ENCODE results near the gene PSMD1.

DNA sequence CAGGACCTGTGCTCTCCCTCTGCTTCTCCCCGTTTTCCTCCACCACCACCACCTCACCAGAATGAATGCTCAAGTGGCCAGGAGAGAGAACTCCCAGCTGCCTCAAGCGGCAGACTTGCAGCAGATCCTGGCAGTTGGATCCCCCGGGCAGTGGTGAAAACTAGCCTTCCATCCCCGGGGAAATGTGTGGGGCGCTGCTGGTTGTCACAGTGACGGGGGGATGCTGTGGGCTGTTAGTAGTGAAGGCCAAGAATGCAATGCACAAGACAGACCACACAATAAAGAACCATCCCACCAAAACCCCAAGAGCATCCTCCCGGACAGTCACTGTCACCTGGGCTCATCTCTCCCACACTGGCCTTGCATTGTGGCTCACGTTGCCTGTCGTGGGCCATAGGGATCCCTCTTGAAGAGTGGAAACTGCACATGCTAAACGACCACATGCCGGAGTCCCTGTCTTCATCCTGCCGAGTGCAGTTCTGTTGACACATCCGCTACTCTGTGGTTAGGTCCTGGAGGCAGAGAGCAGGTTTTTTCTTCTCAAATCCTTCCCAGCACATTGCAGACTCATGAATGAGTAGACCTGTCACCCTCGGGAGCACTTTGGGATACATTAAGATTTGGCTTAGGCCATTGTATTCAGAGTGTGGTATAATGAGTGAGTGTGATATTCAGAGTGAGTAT, 47.3 kb upstream of the PSMD1 start:
- TF ChIP-seq POLR2A (IDR thresholded peaks at IDR 0.05) (no peak), EP300 (IDR thresholded peaks at IDR 0.05; ENCODE audit: low read depth) (no peak), POLR2AphosphoS5 (IDR thresholded peaks at IDR 0.05) (no peak)
- TF ChIP-seq, protein P1, sequence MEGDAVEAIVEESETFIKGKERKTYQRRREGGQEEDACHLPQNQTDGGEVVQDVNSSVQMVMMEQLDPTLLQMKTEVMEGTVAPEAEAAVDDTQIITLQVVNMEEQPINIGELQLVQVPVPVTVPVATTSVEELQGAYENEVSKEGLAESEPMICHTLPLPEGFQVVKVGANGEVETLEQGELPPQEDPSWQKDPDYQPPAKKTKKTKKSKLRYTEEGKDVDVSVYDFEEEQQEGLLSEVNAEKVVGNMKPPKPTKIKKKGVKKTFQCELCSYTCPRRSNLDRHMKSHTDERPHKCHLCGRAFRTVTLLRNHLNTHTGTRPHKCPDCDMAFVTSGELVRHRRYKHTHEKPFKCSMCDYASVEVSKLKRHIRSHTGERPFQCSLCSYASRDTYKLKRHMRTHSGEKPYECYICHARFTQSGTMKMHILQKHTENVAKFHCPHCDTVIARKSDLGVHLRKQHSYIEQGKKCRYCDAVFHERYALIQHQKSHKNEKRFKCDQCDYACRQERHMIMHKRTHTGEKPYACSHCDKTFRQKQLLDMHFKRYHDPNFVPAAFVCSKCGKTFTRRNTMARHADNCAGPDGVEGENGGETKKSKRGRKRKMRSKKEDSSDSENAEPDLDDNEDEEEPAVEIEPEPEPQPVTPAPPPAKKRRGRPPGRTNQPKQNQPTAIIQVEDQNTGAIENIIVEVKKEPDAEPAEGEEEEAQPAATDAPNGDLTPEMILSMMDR (IDR thresholded peaks at IDR 0.05) = no peak
